ENCODE measurements around the gene FHL2.

DNA sequence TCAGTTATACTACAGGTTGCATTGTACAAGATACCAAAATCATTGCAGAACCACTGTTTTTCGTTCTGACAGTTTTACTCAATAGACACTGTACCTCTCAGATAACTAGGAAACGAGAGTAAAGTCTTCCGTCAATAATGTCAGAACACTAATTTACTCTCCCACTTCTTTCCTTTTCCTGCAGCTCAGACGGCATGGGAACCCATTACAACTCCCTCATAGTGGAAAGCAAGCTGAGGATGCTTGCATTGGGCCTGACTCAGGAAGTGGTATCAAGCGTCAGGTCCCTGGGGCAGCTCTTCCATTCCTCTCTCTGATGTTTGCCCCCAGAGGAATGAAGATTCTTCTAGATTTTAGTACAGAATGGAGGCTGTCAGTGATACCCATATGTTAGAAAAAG lies 23.9 kb upstream of the FHL2 start:
- TF ChIP-seq, protein P1, sequence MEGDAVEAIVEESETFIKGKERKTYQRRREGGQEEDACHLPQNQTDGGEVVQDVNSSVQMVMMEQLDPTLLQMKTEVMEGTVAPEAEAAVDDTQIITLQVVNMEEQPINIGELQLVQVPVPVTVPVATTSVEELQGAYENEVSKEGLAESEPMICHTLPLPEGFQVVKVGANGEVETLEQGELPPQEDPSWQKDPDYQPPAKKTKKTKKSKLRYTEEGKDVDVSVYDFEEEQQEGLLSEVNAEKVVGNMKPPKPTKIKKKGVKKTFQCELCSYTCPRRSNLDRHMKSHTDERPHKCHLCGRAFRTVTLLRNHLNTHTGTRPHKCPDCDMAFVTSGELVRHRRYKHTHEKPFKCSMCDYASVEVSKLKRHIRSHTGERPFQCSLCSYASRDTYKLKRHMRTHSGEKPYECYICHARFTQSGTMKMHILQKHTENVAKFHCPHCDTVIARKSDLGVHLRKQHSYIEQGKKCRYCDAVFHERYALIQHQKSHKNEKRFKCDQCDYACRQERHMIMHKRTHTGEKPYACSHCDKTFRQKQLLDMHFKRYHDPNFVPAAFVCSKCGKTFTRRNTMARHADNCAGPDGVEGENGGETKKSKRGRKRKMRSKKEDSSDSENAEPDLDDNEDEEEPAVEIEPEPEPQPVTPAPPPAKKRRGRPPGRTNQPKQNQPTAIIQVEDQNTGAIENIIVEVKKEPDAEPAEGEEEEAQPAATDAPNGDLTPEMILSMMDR (IDR thresholded peaks at IDR 0.05): no peak
- TF ChIP-seq EZH2 (IDR thresholded peaks at IDR 0.05; ENCODE audit: borderline replicate concordance, insufficient read depth, low read depth, low read length, poor library complexity, severe bottlenecking): no peak

Data from B cell (primary cell).